Stimulated activated CD8-positive, alpha-beta memory T cell treated with anti-CD3 and anti-CD28 coated beads, Interleukin-15, amount 100 ng/mL, for 1 hour (primary cell): ENCODE data around the gene RRAS2.
"Not testable (repeated sequence)": the region's sequence is repeated elsewhere in the genome, so short reads cannot be mapped to it uniquely, and the experiment has no call there.

Experiments
- DNase-seq: peaks from one replicate; pipeline ENCODE4 v3.0.0-alpha.2; 2020; ENCODE audit warnings: low read depth

Gene RRAS2

GRCh38 chr11:14358729-14359439 lies at the start of gene RRAS2:
Gene RRAS2, minus strand, starts transcription at chr11:14359183. Its CDS starts 313 bp downstream, at chr11:14358870.
- peak; percentile 53 for DNase-seq

DNA sequence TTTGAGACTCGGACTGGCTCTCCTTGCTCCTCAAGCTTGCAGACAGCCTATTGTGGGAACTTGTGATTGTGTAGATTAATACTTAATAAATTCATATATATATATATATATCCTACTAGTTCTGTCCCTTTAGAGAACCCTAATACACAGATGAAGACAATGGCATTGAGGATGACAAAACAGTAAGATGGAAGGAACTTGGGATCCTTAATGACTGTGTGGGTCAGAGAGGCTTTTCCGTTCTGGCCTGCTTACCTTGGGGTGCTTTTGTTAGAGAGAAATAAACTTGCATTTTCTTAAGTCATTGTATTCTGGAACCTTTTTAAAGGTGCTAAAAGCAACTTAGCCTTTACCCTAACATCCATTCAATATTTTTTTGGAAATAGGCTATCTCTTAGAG lies 49.6 kb upstream of the RRAS2 start:
- no peak for DNase-seq

DNA sequence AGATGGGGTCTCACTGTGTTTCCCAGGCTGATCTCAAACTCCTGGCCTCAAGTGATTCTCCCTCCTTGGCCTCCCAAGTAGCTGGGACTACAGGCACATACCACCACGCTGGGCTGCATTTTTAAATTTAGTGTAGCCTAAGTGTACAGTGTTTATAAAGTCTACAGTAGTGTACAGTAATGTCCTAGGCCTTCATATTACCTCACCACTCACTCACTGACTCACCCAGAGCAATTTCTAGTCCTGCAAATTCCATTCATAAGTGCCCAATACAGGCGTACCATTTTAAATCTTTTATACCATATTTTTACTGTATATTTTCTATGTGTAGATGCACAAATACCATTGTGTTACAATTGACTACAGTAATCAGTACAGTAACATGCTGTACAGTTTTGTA lies 47.1 kb upstream of the RRAS2 start:
- not testable (repeated sequence) for DNase-seq

GRCh38 chr11:14403528-14403927 lies 44.5 kb upstream of the RRAS2 start:
- not testable (repeated sequence) for DNase-seq

- no peak for DNase-seq
These were observed 40.1 kb upstream of the RRAS2 start for GRCh38 chr11:14399087-14399486.

DNA sequence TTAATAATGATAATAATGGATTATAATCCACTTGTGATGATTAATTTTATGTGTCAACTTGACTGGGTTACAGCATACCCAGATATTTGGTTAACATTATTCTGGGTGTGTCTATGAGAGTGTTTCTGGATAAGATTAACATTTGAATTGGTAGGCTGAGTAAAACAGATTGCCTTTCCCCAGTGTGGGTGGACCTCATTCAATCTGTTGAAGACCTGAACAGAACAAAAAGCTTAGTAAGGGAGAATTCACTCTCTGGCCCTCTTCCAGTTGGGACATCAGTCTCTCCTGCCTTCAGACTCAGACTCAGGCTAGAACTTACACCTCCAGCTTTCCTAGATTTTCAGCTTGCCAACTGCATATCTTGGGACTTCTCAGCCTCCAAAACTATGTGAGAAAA lies 37.3 kb upstream of the RRAS2 start:
- no peak for DNase-seq

GRCh38 chr11:14393889-14394288 lies 34.9 kb upstream of the RRAS2 start:
- DNase-seq: no peak

DNA sequence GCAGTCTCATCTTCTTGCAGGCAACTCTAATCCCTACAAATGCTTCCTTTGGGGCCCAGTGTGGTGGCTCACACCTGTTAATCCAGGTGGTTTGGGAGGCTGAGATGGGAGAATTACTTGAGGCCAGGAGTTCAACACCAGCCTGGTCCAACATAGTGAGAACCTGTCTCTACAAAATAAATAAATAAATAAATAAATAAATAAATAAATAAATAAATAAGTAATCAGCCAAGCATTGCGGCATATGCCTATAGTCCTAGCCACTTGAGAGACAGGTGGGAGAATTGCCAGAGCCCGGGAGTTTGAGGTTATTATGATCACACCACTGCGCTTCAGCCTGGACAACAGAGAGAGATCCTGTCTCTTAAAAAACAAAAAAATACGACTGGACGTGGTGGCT lies 34.1 kb upstream of the RRAS2 start:
- DNase-seq: no peak

- DNase-seq: no peak
These were observed 31.7 kb upstream of the RRAS2 start for GRCh38 chr11:14390669-14391068.

- no peak for DNase-seq
These were observed 29.4 kb upstream of the RRAS2 start for GRCh38 chr11:14388352-14388751.

- no peak for DNase-seq
These were observed 28.0 kb upstream of the RRAS2 start for GRCh38 chr11:14386895-14387480.

DNA sequence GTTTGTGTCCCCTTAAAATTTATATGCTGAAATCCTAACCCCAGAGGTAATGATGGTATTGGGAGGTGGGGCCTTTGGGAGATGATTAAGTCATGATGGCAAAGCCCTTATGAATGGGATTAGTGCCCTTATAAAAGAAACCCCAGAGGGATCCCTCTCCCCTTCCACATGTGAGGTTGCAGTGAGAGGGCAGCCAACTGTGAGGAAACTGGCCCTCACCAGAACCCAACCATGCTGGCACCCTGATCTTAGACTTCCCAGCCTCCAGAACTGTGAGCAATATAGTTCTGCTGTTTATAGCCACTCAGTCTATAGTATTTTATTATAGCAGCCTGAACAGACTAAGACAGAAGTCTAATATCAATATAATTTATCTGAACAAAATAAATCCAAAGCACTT lies 27.1 kb upstream of the RRAS2 start:
- no peak for DNase-seq

- no peak for DNase-seq
These were observed 25.4 kb upstream of the RRAS2 start for GRCh38 chr11:14384338-14384737.

DNA sequence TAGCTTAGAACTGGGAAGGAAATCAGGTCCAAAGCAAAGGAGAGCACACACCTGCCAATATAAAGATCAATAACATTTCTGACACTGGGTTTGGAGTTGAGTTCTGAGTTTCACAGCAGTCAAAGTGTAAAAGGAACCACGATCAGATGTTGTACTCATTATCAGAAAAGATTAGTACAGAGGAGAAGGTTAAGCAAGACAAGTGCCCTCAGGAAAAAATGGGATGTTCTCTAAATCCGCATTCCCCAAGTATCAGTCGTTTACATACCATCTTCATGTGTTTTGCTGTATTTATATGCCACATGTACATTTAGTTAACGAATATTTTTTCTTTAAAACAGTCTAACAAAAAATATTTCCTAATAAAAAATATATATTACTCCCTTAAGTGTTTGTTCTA lies 23.0 kb upstream of the RRAS2 start:
- no peak for DNase-seq

GRCh38 chr11:14380947-14381561 lies 22.1 kb upstream of the RRAS2 start:
- DNase-seq: no peak

- DNase-seq: no peak
These were observed 21.3 kb upstream of the RRAS2 start for GRCh38 chr11:14380125-14380936.

GRCh38 chr11:14378171-14378570 lies 19.2 kb upstream of the RRAS2 start:
- no peak for DNase-seq

DNA sequence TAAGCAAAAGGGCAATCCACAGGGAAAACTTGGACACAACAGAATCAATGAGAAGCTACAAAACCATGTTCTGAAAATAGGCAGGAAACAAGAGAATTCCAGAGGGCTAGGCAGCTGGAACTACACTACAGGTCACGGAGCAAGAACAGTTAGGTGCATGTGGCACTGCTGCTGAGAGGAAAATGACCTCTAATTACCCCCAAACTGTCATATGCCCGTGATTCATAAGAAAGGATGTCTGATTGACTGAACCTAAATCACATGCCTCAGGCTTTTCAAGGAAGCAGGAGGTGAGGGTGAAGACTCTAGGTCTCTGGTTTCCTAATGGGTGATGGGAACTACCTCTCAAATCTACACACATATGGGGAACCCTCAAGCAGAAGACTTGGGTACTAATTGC lies 17.9 kb upstream of the RRAS2 start:
- no peak for DNase-seq

GRCh38 chr11:14374922-14375830 lies 16.2 kb upstream of the RRAS2 start:
- DNase-seq: no peak

DNA sequence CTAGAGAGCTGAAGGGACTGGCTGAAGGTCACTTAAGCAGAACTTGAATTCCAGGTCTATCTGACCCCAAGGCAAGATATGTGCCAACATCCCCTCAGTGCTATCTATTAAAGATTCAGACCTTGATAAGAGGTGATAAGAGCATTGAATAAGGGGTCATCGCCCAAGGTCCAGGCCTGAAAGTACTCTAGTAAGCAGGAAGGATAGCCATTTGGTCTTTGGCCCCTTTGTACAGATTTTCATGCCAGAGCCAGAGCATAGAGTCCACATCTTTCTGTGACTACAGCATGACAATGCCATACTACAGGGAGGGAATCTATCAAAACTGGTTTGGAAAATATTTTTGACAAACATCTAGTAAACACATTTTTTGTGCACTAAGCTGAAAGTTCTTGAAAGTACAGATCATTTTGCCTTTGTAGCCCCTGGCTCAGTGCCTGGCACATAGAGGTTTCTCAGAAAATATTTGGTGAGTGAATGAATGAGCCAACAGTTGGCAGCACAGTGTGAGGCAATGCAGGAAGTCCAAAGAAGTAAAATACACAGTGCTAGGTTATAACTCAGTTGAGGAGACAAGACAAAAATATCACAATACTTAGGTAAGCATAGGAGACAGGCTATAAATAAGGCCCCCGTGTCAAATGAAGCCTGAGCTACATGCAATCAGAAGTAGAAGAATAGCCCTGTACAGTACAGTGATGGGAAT lies 15.1 kb upstream of the RRAS2 start:
- no peak for DNase-seq

- DNase-seq: no peak
These were observed 13.0 kb upstream of the RRAS2 start for GRCh38 chr11:14372011-14372410.
